GM12892 (cell line): ENCODE data around the gene CACNA2D3.

Experiments
- POLR2A ChIP-seq: IDR thresholded peaks from 2 replicates; pipeline ENCODE4 v1.6.1; 2011; ENCODE audit warnings: low read depth, low read length, control low read depth
- POLR2AphosphoS5 ChIP-seq: IDR thresholded peaks from 2 replicates; pipeline ENCODE4 v1.6.1; 2011; ENCODE audit warnings: low read depth, low read length, control low read depth
- TAF1 ChIP-seq: IDR thresholded peaks from 2 replicates; pipeline ENCODE4 v1.6.1; 2011; ENCODE audit warnings: low read depth, mild to moderate bottlenecking, control low read depth, low read length, borderline replicate concordance

GRCh38 chr3:54353546-54353945 is 231.2 kb downstream of the CACNA2D3 start:
- TF ChIP-seq POLR2A (no peak), TAF1 (no peak), POLR2AphosphoS5 (no peak)
